HG02943 (cell line): ENCODE results near the gene CRLF1.
"Not testable (repeated sequence)": the region's sequence is repeated elsewhere in the genome, so short reads cannot be mapped to it uniquely, and the experiment has no call there.

ENCODE experiments used
- ATAC-seq: cut with Tn5 transposase; IDR thresholded peaks from one replicate; pipeline ENCODE4 v1.9.1; 2021; ENCODE audit warnings: mild to moderate bottlenecking, low read depth, moderate library complexity; ENCODE audit not compliant: unreplicated experiment

The CRLF1 gene

DNA sequence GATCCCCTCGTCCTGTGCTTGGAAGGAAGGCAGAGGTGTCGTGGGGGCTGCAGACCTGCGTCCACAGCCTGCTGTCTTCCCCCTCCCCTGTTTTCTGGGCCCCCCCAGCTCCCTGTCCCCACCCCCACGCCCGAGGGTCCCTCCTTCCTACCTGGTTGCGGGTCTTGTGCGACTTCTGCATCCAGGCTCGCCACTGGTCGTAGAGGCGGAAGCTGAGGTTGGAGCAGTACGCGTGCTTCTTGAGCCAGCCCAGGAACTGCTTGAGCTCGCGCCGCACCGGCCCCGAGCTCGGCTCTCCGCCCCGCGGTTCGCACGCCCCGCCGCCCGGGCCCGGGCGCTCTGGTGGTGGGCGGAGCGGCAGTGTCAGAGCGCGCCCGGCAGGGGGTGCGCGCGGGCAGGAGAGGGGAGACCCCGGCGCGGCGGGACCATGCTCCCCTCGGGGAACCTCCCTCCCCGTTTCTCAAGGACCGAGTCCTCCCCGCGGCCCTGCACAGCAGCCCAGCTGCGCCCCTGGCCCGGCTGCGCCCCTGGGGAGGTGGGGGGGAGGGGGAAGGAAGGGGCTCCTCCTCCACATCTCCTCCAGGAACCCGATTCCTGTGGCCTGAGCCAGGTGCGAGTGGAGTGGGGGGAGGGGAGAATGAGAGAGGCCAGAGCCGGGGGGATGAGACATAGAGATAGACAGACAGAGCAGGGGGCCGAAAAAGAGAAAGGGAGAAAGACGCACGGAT, 12.3 kb downstream of the CRLF1 start:
- no peak for ATAC-seq

DNA sequence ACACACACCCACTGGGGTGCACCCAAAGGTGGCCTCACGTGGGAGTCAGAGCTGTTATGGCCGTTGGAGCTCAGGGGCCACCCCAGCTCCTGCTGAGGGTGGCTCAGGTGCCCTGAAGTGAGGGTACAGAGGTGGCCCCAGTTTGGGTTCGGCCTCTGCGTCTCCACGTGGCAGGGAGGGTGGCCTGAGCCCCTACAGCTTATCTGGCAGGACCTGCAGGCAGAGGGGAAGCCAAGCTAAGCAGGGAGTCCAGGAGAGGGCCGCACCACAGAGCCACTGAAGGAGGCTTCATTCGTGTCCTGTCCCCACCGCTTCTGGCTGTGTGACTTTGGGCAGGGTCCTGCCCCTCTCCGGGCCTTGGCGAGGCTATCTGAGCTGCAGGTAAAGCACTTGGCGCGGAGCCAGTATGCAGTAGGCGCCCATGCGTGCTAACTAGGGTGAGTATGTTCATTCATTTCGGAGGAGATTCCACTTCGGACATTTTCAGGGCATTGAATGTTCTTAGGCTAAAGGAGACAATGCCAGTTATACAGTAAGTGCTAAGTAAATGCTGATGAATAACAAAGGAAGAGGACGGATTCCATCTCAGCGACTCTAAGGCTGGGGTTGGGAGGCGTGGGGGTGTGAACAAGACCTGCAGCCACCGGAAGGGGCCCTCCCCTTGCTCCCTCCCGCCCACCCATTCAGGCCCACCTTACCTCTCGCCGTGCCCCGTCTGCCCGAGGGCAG, 13.1 kb downstream of the CRLF1 start:
- no peak for ATAC-seq

- ATAC-seq = not testable (repeated sequence)
Measured at GRCh38 chr19:18592732-18593131, 13.9 kb downstream of the CRLF1 start.

DNA sequence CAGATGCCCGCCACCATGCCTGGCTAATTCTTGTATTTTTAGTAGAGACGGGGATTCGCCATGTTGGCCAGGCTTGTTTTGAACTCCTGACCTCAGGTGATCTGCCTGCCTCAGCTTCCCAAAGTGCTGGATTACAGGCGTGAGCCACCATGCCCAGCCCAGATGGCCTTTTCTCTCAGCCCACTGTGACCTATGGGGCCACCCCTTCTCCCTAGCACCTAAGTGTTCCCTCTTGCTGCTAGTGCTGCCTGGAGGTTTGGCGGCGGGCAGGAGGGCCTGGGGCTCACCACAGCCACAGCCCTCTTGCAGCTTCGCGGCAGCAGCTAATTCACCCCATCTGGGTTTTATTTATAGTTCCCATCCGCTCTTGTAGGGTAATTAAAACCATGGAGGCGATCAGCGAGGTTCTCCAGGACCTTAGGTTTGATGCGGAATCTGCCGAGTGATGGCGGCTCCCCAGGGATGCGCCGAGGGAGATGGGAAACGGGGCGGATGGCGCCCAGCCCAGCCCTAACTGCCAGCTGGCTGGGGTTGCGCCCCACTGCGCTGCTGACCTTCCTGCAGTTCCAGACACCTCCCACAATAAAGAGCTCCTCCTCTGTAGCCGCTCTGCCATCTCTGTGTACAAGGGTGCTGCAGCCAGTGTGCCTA, 14.7 kb downstream of the CRLF1 start:
- no peak for ATAC-seq

DNA sequence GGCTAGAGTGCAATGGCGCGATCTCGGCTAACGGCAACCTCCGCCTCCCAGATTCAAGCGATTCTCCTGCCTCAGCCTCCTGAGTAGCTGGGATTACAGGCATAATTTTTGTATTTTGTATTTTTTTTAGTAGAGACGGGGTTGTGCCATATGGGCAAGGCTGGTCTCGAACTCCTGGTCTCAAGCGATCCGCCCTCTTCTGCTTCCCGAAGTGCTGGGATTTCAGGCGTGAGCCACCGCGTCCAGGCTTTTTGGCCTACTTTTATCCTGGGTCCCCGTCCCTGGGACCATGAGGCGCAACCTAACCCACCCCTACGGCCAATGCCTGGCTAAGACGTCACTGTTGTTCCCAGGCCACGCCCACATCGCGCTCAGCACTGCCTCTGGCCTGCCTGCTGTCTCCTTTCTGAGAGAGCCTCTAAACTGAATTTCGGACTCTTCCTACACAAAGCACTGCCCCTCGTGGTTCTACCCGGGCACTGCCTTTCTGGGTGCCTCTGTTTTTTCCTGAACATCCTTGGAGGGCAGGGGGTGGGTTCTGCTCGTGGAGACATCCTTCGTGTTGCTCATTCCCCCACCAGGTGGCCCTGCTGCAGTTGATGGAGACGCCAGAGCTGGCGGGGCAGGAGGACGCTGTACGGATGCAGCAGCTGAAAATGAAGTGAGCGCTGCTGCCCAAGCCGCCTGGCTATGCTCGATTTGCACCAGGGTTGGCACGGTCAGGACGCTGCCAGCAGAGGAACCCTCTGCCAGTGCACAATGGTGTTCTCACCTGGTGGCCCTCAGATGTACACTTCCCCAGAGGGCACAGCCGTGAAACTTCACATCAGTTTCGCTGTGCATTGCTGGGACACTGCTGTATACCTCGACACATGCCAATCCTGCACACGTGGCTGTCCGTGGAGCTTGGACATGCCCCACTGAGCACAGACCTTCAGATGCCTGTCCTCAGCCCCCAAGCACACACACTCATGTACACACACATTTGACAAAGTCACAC, 16.0 kb downstream of the CRLF1 start:
- ATAC-seq = no peak

- ATAC-seq = peak; percentile 22
Measured at GRCh38 chr19:18589380-18590272, 17.0 kb downstream of the CRLF1 start.

DNA sequence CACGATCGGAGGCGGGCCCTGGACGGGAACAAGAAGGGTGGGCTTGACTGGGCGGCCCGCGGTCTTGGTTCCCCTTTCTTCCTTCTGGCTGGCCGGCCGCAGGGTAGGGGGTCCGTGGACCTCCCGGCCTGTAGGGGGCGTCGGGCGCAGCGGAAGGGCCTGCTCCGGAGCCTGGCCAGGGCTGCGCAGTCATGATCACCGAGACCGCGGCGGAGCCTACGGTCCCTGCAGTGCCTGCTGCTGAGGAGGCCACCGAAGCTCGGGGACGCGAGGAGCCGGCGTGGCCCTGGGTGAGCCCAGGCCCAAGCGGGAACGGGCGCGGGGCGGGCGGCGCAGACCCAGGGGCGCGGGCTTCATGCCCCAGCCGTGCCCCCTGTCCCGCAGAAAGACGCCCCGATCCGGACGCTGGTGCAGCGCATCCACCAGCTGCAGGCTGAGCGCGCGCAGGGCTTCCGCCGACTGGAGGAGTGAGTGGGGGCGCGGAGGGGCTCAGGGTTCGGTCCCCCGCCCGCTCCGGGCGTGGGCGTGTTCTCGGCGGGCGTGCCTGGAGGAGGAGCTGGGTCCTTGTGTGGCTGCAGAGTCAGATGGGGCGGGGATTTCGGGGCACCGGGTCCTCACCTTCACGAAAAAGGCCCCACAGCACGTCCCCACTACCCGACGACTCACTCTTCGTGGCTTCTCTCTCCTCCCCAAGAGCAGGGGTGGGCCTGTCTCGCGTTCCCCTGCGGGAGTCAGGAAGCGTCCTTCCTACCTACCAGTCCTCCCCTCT, 17.8 kb downstream of the CRLF1 start, which contains the start of gene REX1BD:
TSS of gene REX1BD (plus strand) at position 188 of the 769 bp plus-strand sequence. CDS start at position 192, 4 bp downstream.
- ATAC-seq = peak; percentile 55

DNA sequence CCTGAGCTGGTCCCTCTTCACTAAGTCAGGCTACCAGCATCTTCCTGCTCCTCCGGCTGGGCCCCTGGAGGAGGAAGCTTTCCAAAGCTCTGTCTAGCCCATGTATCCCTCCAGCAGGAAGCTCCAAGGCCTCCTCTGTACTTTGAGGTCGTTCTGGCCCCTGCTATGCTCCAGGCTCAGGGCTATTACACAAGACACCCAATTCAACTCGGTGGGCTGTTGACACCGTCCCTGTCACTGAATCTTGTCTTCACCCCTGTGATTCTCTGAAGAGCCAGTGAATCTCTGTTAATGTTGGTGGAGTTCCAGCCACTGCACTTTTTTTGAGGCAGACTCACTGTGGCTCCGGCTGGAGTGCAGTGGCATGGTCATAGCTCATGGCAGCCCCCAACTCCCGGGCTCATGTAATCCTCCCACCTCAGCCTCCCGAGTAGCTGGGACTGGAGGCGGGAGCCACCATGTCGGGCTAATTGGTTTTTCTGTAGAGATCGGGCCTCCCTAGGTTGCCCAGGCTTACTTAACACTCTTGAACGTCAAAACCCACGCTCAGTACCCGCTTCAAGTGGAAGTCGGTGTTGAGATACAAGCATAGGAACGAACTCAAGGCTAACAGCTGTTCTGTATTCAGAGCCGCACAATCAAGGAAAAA, 18.5 kb downstream of the CRLF1 start:
- peak; percentile 3 for ATAC-seq

- no peak for ATAC-seq
Measured at GRCh38 chr19:18587561-18587960, 19.0 kb downstream of the CRLF1 start.

GRCh38 chr19:18586306-18586705, 20.3 kb downstream of the CRLF1 start:
- no peak for ATAC-seq

GRCh38 chr19:18580311-18580710, 26.3 kb downstream of the CRLF1 start:
- ATAC-seq = no peak

GRCh38 chr19:18577365-18577914, 29.2 kb downstream of the CRLF1 start:
- ATAC-seq = no peak

GRCh38 chr19:18576383-18576782, 30.2 kb downstream of the CRLF1 start:
- ATAC-seq = no peak

GRCh38 chr19:18574691-18575291, 31.8 kb downstream of the CRLF1 start:
- no peak for ATAC-seq

GRCh38 chr19:18571564-18572344, 34.8 kb downstream of the CRLF1 start, which contains the start of gene UBA52:
TSS of gene UBA52 (plus strand) at chr19:18571857. CDS start at chr19:18573301, 1,444 bp downstream.
- ATAC-seq = peak; percentile 84

GRCh38 chr19:18568367-18568766, 38.2 kb downstream of the CRLF1 start:
- ATAC-seq = no peak
